HEK293 (cell line): ENCODE data around the gene ARMC3.
A peak's percentile ranks its signal among the peaks of the same experiment; 100 is the strongest.

Experiments used
- CTCF ChIA-PET: fragments of 350-600 bp; formaldehyde crosslinking; extraction: SDS; loops from one replicate; lab custom pipeline; 2021; ENCODE audit warnings: antibody characterized with exemption; lab: Yijun Ruan, JAX
- POLR2A ChIA-PET: fragments of 300-600 bp; formaldehyde crosslinking; extraction: SDS; loops from one replicate; lab custom pipeline; 2020; ENCODE audit warnings: antibody characterized with exemption, inconsistent platforms; lab: Yijun Ruan, JAX
- H3K27ac ChIP-seq: fragments of 200-500 bp; sonication (Bioruptor generic); 2 replicates; pipeline ENCODE4 v1.5.1; 2014; ENCODE audit warnings: low read depth, low read length, control low read depth, inconsistent platforms; ENCODE audit errors: extremely low read depth
- H3K36me3 ChIP-seq, 2 experiments: fragments of 200-500 bp in 1 of 2; sonication (Bioruptor generic) in 1 of 2; 1 replicate in 1 of 2; 2 replicates in 1 of 2; pipeline ENCODE4 v1.5.1; 2014 to 2017; ENCODE audit warnings: inconsistent platforms in 2 of 2, low read length in 2 of 2; ENCODE audit not compliant: control insufficient read depth in 2 of 2, insufficient read depth in 1 of 2
- H3K4me1 ChIP-seq: fragments of 200-500 bp; sonication (Bioruptor generic); 2 replicates; pipeline ENCODE4 v1.5.1; 2014; ENCODE audit warnings: mild to moderate bottlenecking, low read length, inconsistent platforms; ENCODE audit not compliant: control insufficient read depth, insufficient read depth
- H3K4me3 ChIP-seq: 2 replicates; pipeline ENCODE4 v1.5.1; 2011; ENCODE audit warnings: low read depth, mild to moderate bottlenecking, control low read depth, low read length, moderate library complexity
- H3K9me3 ChIP-seq: fragments of 200-500 bp; sonication (Bioruptor generic); 2 replicates; pipeline ENCODE4 v1.5.1; 2014; ENCODE audit warnings: low read depth, low read length, inconsistent platforms; ENCODE audit not compliant: control insufficient read depth, insufficient read depth
- EGR2 ChIP-seq: fragments of 450-650 bp; formaldehyde crosslinking; IDR thresholded peaks from 2 replicates; pipeline ENCODE4 v1.5.1; 2016; ENCODE audit warnings: low read depth, missing biosample characterization, missing genetic modification characterization
- GLI4 ChIP-seq: fragments of 450-650 bp; formaldehyde crosslinking; IDR thresholded peaks from 2 replicates; pipeline ENCODE4 v1.5.1; 2016; ENCODE audit warnings: missing biosample characterization, missing genetic modification characterization
- TSHZ1 ChIP-seq: fragments of 450-650 bp; formaldehyde crosslinking; IDR thresholded peaks from 2 replicates; pipeline ENCODE4 v1.5.1; 2016; ENCODE audit warnings: missing biosample characterization, missing genetic modification characterization, borderline replicate concordance
- ZFHX2 ChIP-seq: fragments of 450-650 bp; formaldehyde crosslinking; conservative IDR thresholded peaks from 2 replicates; pipeline ENCODE4 v1.5.1; 2016; ENCODE audit warnings: missing biosample characterization, missing genetic modification characterization
- ZNF146 ChIP-seq: fragments of 450-650 bp; formaldehyde crosslinking; IDR thresholded peaks from 2 replicates; pipeline ENCODE4 v1.5.1; 2016; ENCODE audit warnings: missing biosample characterization, missing genetic modification characterization
- ZNF221 ChIP-seq: fragments of 450-650 bp; formaldehyde crosslinking; IDR thresholded peaks from 2 replicates; pipeline ENCODE4 v1.5.1; 2017; ENCODE audit warnings: missing biosample characterization, missing genetic modification characterization, borderline replicate concordance
- ZNF274 ChIP-seq, 2 experiments: fragments of 200-500 bp in 1 of 2; fragments of 450-650 bp in 1 of 2; sonication (Bioruptor generic) in 1 of 2; formaldehyde crosslinking in 1 of 2; IDR thresholded peaks; 2 replicates each; pipeline versions ENCODE4 v1.5.1 to v1.6.1; 2014 to 2016; ENCODE audit warnings: borderline replicate concordance in 1 of 2, inconsistent platforms in 1 of 2, low read length in 1 of 2, missing biosample characterization in 1 of 2, missing genetic modification characterization in 1 of 2
- ZNF324 ChIP-seq: fragments of 450-650 bp; formaldehyde crosslinking; IDR thresholded peaks from 2 replicates; pipeline ENCODE4 v1.5.1; 2016; ENCODE audit warnings: missing biosample characterization, missing genetic modification characterization
- ZNF513 ChIP-seq: fragments of 450-650 bp; IDR thresholded peaks from 2 replicates; pipeline ENCODE4 v1.5.1; 2018; ENCODE audit warnings: missing biosample characterization, missing genetic modification characterization
- ZNF518A ChIP-seq: fragments of 450-650 bp; formaldehyde crosslinking; conservative IDR thresholded peaks from 2 replicates; pipeline ENCODE4 v1.5.1; 2016; ENCODE audit warnings: low read depth, missing biosample characterization, missing genetic modification characterization
- ZNF560 ChIP-seq: fragments of 450-650 bp; formaldehyde crosslinking; IDR thresholded peaks from 2 replicates; pipeline ENCODE4 v1.5.1; 2017; ENCODE audit warnings: missing biosample characterization, missing genetic modification characterization, borderline replicate concordance
- ZNF629 ChIP-seq: fragments of 450-650 bp; formaldehyde crosslinking; IDR thresholded peaks from 2 replicates; pipeline ENCODE4 v1.5.1; 2017; ENCODE audit warnings: missing biosample characterization, missing genetic modification characterization
- ZNF670 ChIP-seq: fragments of 450-650 bp; formaldehyde crosslinking; IDR thresholded peaks from 2 replicates; pipeline ENCODE4 v1.5.1; 2016; ENCODE audit warnings: missing biosample characterization, missing genetic modification characterization, low read depth
- ZNF776 ChIP-seq: fragments of 450-650 bp; formaldehyde crosslinking; IDR thresholded peaks from 2 replicates; pipeline ENCODE4 v1.5.0; 2017; ENCODE audit warnings: missing biosample characterization, missing genetic modification characterization, borderline replicate concordance
- ZSCAN16 ChIP-seq: fragments of 450-650 bp; formaldehyde crosslinking; IDR thresholded peaks from 2 replicates; pipeline ENCODE4 v1.5.1; 2016; ENCODE audit warnings: missing biosample characterization, missing genetic modification characterization
- ZSCAN30 ChIP-seq: fragments of 450-650 bp; IDR thresholded peaks from 2 replicates; pipeline ENCODE4 v1.5.1; 2018; ENCODE audit warnings: missing biosample characterization, mild to moderate bottlenecking, missing genetic modification characterization, moderate library complexity
- TF ChIP-seq, protein P1 (sequence below): fragments of 450-650 bp; formaldehyde crosslinking; IDR thresholded peaks from 2 replicates; pipeline ENCODE4 v1.5.1; 2016; ENCODE audit warnings: missing biosample characterization, missing genetic modification characterization
- TF ChIP-seq, protein P2 (sequence below): fragments of 450-650 bp; formaldehyde crosslinking; IDR thresholded peaks from 2 replicates; pipeline ENCODE4 v1.5.1; 2017; ENCODE audit warnings: missing biosample characterization, missing genetic modification characterization
- TF ChIP-seq, protein P3 (sequence below): fragments of 450-650 bp; formaldehyde crosslinking; IDR thresholded peaks from 2 replicates; pipeline ENCODE4 v1.5.1; 2016; ENCODE audit warnings: missing biosample characterization, missing genetic modification characterization

ARMC3 gene

GRCh38 chr10:22893781-22894180, 34.1 kb upstream of the ARMC3 start (continued):
- no peak for TF ChIP-seq ZNF513 (tag by site-specific recombination)
- TF ChIP-seq ZNF518A (tag by site-specific recombination): no peak

- H3K4me3 ChIP-seq: no peak overlapping the region
- H3K27ac ChIP-seq: no peak overlapping the region
- no peaks in the 10 kb centered on the region for H3K36me3 ChIP-seq
These were observed 33.1 kb upstream of the ARMC3 start for GRCh38 chr10:22894714-22895113.

GRCh38 chr10:22895252-22895651, 32.6 kb upstream of the ARMC3 start:
- Histone ChIP-seq H3K27ac (no peak overlapping the region), H3K4me1 (no peaks in the 10 kb centered on the region; the same call in 1 of the 2 replicates), H3K36me3 (no peaks in the 10 kb centered on the region), H3K4me3 (no peak overlapping the region), H3K9me3 (no peaks in the 10 kb centered on the region)
- ChIA-PET CTCF (no interaction called here), POLR2A (no interaction called here)
- TF ChIP-seq ZSCAN16 (tag by site-specific recombination) (no peak), ZNF560 (tag by site-specific recombination) (no peak), ZNF629 (tag by site-specific recombination) (no peak), ZNF776 (tag by site-specific recombination) (no peak), ZNF221 (tag by site-specific recombination) (no peak), TSHZ1 (tag by site-specific recombination) (no peak)
- TF ChIP-seq, protein P1, sequence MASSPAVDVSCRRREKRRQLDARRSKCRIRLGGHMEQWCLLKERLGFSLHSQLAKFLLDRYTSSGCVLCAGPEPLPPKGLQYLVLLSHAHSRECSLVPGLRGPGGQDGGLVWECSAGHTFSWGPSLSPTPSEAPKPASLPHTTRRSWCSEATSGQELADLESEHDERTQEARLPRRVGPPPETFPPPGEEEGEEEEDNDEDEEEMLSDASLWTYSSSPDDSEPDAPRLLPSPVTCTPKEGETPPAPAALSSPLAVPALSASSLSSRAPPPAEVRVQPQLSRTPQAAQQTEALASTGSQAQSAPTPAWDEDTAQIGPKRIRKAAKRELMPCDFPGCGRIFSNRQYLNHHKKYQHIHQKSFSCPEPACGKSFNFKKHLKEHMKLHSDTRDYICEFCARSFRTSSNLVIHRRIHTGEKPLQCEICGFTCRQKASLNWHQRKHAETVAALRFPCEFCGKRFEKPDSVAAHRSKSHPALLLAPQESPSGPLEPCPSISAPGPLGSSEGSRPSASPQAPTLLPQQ (tag by site-specific recombination): no peak
- TF ChIP-seq, protein P2, sequence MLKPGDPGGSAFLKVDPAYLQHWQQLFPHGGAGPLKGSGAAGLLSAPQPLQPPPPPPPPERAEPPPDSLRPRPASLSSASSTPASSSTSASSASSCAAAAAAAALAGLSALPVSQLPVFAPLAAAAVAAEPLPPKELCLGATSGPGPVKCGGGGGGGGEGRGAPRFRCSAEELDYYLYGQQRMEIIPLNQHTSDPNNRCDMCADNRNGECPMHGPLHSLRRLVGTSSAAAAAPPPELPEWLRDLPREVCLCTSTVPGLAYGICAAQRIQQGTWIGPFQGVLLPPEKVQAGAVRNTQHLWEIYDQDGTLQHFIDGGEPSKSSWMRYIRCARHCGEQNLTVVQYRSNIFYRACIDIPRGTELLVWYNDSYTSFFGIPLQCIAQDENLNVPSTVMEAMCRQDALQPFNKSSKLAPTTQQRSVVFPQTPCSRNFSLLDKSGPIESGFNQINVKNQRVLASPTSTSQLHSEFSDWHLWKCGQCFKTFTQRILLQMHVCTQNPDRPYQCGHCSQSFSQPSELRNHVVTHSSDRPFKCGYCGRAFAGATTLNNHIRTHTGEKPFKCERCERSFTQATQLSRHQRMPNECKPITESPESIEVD (tag by site-specific recombination): no peak
- TF ChIP-seq, protein P3, sequence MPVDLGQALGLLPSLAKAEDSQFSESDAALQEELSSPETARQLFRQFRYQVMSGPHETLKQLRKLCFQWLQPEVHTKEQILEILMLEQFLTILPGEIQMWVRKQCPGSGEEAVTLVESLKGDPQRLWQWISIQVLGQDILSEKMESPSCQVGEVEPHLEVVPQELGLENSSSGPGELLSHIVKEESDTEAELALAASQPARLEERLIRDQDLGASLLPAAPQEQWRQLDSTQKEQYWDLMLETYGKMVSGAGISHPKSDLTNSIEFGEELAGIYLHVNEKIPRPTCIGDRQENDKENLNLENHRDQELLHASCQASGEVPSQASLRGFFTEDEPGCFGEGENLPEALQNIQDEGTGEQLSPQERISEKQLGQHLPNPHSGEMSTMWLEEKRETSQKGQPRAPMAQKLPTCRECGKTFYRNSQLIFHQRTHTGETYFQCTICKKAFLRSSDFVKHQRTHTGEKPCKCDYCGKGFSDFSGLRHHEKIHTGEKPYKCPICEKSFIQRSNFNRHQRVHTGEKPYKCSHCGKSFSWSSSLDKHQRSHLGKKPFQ: no peak

More at GRCh38 chr10:22894714-22895113, 33.1 kb upstream of the ARMC3 start:
- CTCF ChIA-PET: no interaction called here
- TF ChIP-seq ZNF324 (no peak), ZNF274 (IDR thresholded peaks at IDR 0.05; ENCODE audit: low read length) (no peak), ZNF274 (tag by site-specific recombination; IDR thresholded peaks at IDR 0.05; ENCODE audit: borderline replicate concordance) (no peak), ZNF670 (no peak), ZSCAN30 (no peak), ZNF146 (tag by site-specific recombination) (no peak), ZNF221 (tag by site-specific recombination) (no peak), GLI4 (tag by site-specific recombination) (no peak), EGR2 (peak; percentile 53; the same call in 1 of the 2 replicates), ZFHX2 (peak; percentile 70)
- Histone ChIP-seq H3K9me3 (no peaks in the 10 kb centered on the region), H3K4me1 (no peaks in the 10 kb centered on the region; the same call in 1 of the 2 replicates)
- POLR2A ChIA-PET: no interaction called here
